ENCODE results near the gene CHRNB4.

The CHRNB4 gene

DNA sequence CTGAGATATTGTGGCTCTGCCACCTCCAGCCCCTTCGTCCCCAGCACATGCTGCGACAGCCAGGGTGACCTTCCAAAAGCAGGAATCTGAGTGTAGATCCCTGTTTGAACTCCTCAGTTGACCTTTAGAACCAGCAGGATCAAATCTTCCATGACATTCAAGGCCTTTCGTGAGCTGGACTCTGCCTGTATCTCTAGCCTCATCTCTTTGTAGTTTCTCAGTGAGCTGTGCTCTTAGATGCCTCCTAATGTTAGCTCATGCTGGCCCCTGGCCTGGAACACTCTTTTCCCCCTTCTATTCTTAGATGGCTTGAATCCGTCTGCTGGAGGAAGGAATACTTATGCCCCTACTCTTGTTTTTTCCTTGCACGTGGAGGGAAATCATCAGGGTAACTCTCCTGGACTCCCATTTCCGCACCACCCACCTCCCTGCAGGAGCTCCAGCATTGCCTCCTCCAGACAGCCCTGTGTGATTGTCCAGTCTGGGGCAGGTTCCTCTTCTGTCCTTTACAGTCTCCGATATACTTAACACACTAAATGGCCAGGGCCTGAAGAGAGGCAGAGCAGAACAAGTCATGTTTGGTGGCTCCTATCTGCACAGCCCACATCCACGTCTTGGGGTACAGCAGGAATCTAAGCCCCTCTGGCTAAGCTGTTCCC is 26.7 kb upstream of the CHRNB4 start:
- no peak for DNase-seq

DNA sequence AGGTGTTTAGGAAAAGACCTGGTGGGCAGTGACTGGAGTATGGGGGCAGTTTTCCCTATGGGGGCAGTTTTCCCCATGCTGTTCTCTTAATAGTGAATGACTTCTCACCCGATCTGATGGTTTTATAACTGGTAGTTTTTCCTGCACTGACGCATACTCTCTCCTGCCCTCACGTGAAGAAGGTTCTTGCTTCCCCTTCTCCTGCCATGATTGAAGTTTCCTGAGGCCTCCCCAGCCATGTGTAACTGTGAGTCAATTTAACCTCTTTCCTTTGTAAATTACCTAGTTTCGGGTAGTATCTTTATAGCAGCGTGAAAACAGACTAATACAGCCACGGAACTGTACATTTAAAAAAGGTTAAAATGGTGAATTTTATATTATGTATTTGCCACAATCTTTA is 25.0 kb upstream of the CHRNB4 start:
- no peak for DNase-seq

DNA sequence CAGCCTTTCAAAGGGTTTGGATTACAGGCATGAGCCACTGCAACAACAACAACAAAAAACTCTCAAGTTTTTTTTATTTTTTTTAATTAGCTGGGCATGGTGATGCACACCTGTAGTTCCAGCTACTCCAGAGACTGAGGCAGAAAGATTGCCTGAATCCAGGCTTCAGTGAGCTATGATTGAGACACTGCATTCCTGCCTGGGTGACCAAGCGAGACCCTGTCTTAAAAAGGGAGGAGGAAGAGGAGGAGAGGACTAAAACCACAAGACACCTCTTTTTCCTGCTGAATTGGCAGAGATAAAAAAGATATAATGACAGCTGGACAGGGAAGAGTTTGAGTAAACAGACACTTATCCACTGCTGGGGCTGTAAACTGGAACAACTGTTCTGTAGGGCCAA is 22.7 kb upstream of the CHRNB4 start:
- no peak for DNase-seq

DNA sequence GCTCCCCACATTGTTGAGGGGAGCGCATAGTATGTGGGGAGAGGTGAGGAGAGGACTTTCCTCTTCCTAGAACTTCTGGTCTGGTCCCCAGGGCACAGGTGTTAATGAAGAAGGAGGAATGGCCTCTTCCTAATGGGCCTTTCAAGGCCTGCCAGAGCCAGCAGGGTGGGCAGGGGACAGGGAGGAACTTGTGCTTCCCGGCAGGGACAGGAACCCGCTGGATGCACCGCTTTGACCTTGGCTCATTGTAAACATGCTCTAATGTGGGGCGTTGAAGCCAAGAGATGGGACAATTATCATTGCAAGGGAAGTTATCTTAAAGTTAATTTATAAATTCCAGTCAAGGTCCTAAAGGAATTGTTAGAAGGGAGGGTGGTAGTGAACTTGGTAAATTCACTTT is 21.0 kb upstream of the CHRNB4 start:
- no peak for DNase-seq

DNA sequence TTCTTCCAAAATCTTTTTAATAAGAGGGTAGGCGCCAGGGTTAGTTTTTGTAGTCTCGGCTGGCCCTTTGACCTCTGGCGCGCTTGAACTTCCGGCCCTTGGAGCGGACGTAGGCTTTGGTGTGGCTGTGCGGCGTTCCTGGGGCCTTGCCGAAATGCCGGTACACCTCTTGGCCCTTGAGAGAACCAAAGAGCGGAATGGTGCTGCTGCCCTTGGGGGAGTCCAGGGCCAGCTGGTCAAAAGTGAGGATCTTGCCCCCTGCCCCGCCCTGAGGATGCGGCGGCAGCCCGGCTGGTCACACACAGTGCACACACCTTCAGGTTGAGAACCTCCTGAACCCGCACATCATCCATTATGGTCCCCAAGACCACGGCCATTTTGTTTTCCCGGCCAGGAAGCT is 20.0 kb upstream of the CHRNB4 start:
- no peak for DNase-seq

DNA sequence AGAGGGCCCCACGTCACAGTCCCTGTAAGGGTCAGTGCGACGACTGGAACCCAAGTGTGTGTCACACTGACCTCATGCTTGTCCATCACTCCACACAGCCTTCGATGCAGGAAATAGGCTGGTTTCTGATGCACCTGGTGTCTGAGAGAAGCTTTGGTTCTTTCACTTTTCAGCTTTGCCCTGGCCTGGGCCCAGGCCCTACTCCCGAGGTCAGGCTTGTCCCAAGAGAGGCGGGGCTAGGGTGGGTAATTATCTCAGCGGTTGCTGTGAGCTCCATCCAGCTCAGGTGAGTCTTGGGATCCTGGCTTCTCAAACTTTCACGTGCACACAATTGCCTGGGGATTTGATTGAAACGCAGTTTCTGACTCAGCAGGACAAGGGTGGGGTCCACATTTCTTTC is 19.6 kb upstream of the CHRNB4 start:
- no peak for DNase-seq

DNA sequence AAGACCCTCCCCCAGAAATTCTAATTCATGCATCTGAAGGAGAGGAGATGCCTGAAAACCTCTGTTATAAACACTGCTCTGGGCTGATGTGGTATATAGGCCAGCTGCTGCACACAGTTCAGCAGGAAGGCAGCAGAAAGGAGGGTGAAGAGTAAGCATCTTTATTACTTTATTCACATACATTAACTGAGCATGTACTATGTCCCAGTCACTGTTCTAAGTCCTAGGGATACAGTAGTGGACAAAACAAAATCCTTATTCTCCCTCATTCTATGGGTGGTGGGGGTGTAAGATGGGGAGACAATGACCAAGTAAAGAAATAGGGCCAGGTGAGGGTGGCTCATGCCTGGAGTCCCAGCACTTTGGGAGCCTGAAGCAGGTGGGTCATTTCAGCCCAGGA is 17.8 kb upstream of the CHRNB4 start:
- DNase-seq = no peak

DNA sequence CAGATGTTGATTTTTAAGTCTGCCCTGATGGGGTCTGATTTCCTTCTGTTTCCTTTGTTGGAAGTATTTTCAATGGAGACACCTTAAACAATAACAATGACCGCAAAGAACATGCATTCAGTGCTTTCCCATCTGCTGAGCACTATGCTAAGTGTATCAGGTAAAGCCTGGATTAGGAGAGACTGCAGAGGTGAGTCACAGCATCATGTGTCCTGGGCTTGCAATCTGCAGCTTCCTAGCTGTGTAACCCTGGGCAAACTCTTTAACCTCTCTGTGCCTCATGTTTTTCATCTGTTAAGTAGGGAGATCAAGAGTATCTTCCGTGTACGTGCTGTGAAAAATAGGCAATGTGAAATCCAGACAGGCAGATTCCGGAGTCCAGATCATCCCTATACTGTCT is 13.3 kb upstream of the CHRNB4 start:
- DNase-seq = no peak

DNA sequence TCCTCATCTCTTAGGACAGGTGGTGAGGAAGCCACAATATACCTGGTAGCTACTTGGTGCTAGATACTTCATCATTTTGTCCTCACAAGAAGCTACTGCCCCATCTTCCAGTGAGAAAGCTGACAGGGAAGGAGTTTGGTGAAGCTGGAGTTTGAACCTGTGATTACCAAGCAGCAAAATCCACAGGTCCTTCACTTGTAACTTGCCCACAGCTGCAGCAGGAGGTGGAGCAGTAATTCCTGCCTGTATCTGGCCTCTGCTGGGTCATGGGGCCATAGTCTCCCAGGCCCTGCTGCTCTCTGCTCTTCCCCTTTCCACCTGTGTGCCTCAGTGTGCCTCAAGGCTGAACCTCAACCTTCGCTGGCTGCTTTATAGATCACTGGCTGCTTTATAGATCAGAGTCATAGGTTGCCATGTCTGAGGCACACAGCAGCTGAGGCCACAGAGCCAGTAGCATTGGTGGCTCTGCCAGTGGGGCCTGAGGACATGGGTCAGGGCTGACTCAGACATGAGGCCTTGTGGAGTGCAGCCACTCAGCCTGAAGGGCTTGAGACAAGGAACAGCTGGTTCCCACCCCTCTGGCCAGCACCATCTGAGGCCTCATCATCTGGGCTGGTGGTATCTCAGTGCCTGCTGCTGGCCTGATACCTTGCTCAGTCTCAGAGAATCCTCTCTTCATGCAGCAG is 11.1 kb upstream of the CHRNB4 start:
- no peak for DNase-seq

DNA sequence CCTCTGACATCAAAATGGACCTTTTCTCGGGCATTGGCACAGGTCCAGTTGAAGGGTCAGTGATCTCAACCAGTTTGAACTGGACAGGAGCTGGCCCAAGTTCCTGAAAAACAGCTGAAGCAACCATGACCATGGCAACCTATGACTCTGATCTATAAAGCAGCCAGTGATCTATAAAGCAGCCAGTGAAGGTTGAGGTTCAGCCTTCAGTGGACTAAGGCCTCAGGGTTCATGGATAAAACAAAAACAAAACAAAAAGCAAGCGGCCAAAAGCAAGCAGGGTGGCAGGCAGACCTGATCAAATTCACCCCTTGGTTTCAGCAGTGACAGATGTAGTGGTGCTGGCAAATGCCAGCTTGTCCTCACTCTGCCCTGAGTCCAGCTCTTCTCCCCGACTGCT is 10.0 kb upstream of the CHRNB4 start:
- DNase-seq = no peak

DNA sequence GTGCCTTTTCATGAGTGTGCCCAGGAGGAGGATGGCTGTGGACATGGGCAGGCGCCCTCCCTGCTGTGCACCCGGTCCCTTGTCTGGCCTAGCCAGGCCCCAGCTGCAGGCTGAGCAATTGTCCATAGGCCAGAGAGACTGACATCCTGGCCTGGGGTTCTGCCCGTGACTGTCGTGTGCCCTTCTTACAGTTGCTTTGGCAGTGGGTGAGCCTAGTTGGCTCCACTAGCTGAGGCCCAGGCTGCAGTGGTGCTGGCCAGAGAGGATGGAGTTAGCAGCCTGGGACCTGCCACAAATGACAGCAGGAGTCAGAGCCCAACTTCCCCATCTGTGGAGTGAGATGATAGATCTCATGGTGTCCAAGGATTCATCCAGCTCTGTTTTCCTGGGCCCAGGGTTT is 9.0 kb upstream of the CHRNB4 start:
- no peak for DNase-seq

DNA sequence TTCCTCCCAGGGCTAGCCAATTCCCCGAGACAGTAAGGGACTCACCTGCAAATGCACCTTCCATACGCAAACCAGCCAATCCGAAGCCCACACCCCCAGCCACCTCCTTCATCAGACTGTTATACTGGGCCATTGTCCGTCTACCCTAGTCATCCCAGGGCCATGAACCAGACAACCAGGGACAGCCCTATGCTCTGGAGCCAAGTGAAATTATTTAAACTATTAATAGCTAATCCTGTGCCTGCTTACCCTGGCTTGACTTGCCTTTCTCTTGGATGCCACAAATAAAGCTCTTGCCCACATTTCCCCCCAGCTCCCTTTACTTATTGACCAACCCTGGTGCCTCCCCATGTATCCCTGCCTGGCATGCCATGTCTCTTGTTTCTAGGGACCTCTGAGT is 4.0 kb upstream of the CHRNB4 start:
- no peak for DNase-seq

DNA sequence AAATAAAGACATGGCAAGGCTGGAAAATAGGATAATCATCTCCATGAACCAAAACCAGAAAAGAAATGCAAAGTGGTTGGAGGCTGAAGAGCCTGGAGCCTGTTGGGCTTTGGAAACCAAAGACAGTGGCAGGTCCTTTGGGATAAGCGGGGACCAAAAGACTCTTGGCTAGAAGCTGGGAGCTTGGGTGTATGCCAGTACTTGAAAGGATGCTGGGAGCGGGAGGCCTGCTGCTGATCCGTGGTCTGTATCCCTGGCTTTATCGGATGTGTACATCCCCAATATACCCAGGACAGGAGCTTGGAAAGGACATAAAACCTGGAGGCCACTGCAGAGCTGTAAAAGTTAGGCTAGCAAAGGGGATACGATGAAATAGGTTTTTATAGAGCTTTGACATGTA is 1.3 kb upstream of the CHRNB4 start:
- DNase-seq = no peak

DNA sequence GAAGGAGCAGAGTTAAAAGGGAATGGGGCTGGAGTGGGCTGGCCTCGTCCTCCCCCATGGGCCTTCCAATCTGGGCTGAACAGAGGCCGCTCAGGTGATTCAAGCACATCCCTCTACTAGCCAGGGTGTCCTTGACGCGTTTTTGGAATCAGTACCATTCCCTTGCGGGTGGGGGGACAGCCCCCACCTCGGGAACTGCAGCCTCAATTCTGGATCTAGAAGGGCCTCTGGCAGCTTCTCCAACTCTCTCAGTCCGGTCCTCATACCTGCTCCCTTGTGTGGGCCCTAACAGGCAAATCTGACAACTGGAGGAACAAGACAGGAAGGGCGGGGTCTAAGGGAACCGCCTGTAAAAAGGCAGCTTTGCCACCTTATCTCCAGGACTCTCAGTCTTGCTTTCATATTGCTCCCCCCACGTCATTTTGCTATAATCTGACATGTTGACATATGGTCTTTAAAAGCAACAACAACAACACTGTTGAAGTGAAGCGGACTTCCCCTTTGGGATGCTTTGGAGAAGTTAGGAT is 802 bp upstream of the CHRNB4 start:
- no peak for DNase-seq

DNA sequence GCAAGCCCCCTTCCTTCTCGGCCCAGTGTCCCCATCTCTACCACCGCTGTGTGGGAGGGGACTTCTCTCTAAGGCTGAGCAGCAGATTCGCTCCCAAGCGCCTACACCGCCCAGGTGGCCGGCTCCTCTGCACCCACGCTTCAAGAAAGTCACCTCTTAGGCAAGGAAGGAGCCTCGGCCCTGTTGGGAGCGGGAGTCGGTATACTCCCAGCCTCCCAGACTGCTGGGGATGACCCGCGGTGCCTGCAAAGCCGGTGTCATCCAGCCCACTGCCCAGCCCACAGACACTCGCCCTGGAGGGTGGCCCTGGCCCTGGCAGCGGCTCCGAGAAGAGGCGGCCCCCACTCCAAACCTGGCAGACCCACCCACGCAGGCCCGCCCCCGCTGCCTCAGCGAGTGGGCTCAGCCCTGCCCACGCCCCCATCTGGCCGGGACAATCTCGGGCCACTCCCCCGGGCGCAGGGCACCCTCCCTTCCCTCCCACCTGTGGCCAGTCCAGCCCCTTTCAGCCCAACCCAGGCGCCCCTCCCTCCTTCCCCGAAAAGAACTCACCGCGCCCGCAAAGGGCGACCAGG is 396 bp downstream of the CHRNB4 start:
- no peak for DNase-seq

DNA sequence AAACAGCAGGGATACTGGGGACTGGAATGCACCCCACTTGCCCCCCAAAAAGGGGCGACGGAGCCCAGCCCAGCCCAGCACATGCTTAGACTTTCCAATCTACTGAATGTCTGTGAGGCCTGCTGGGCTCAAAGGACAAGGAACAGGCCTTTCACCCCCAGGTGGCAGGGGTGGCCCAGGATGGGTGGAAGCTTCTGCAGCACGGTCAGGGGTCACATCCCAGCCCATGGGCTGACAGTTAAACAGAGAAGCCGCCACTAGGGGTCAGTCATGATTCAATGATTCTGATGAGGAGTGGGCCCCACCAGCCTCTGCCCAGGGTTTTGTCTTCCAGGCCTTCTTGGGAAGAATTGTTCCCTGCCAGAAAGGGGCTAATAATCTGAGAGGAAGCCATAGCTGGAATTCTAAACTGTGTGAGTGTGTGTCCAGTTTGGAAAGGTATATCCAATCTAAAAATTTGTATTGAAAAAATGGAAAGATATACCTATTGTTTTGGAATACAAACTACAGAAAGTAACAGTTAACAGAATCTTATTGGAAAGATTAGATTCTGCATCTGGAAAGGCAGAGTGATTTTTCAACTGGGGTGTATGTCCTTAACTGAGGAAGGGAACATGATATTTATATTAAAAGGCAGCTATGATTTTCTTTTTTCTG is 2.2 kb downstream of the CHRNB4 start:
- DNase-seq = peak; percentile 36

DNA sequence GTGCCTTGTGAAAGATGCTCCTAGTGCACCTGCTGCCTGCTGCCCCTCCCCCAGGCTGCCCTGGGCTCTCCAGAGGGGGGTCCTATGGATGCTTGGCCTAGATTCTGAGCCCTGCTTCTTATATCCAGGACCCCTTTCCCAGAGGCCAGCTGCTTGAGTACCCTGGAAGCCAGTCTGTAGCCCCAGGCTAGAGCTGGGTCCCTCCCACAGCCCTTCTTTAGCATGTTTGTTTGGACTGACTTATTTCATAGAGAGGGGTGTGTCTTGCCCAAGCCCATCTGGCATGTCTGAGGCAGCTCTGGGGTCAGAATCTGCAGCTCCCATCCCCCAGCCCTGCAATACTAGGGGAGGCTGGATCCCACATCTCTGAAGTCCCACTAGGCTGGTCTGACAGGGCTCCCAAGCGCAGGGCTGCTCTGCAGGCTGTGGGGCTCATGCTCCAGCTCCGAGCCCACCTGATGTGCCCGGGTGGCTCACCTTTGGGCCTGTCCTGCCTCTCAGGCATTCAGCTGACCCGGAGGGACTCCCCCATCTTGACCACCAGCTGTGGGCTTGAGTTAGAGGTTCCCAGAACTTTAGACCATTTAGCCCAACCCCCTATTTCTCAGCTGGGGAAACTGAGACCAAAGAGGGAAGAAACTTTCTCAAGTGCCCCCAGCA is 3.1 kb downstream of the CHRNB4 start:
- no peak for DNase-seq

DNA sequence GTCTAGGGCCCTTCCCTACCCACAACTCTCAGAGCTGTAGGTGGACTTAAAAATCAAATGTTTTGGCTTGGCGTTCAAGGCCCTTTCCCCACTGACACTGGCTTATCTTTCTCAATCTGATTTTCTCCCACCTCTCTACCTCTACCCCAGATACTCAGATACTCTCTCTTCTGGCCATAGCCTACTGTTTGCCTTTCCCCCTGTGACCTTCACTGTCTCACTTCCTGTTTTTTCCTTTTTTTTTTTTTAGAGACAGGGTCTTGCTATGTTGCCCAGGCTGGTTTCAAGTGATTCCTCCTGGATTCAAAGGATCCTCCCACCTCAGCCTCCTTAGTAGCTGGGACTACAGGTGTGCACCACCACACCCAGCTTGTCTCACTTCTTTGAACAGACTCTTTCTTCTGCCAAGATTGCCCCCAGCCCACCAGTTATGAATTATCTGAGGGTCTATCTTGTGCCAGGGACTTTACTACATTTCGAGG is 4.6 kb downstream of the CHRNB4 start:
- no peak for DNase-seq

DNA sequence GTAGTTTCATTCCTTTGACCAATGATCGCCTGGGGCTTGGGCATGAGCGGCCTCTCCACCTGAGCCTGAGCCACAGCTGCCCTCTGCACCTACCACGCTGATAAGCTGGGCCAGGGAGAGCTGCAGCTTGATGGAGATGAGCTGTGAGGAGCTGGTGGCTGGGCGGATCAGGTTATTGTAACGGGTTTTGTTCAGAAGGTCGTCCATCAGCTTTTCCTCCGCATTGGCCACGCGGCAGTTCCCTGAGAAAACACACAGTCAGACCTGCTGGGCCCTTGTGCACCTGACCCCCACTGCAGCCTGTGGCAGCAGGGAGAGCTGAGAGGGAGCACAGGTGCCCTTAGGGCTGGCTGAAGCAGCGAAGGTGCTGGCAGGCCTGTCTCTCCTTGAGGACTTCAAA is 5.7 kb downstream of the CHRNB4 start:
- DNase-seq = no peak

DNA sequence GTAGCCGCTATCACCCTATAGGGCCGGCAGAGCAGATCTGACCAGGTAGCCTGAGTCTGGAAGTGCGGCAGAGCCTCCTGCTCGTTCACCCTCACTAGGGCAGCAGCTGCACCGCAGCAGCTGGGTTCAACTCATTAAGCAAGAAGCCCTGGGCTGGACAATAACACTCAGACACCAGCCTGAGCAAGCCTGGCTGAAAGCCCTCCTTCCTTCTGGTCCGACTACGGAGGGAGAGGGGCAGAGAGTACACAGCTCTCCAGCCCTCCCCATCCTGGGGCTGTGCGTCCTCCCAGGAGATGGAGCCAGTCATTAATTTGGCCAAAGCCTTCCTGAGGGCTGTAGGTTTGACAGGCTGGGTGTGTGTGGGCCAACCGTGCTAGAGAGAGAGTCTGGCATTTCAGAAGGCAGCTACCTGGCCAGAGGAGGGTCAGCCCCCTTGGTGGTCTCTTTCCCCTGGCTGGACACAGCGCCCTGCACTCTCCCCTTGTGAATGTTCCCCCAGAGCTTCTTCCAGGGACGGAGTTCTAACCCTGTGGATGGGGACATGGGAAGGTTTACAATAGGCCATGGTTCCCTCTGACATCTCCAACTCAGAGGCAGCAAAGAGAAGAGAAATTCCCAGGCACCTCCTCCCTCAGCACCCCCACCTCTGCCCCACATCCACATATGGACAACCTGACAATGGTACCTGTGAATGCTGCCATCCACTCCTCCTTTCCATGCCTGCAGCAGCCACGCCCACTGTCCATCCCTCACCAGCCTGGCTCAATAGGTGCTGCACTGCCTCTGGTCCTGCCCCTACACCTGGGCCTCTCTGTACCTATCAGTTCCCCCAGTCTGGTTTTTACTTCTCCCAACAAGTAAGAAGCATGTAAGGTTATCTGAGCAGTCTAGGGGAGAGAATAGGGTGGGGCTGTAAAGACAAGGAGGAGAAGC is 6.5 kb downstream of the CHRNB4 start:
- no peak for DNase-seq

DNA sequence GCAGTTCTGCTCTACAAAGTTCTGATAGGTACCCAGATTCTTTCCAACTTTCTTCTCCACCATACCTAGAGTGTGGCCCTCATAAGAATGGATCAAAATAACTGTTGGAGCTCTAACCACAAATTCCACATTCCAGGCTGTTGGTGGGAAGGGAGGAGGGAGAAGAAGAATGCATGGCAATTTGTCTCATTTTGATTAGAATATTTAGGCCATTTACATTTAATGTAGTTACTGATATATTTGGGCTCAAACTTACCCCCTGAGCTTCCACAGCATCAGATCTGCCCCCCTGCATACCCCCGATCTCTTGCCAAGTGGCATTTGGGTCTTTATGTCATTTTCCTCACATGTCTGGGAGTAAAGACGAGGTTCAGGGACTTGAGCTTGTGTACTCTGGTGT is 7.7 kb downstream of the CHRNB4 start:
- no peak for DNase-seq

All from NCI-H526 treated with DMSO at 0.1 percent for 48 hours (cell line).